Measurements from ENCODE around the gene PRAMEF13.
"Not testable (repeated sequence)": the region's sequence is repeated elsewhere in the genome, so short reads cannot be mapped to it uniquely, and the experiment has no call there.

The PRAMEF13 gene

GRCh38 chr1:13224480-13225060 lies 23.4 kb upstream of the PRAMEF13 start:
- no peak for DNase-seq (ENCODE audit: insufficient read length, low spot score)
- TF ChIP-seq POLR2A (IDR thresholded peaks at IDR 0.05; ENCODE audit: low read depth, low read length): no peak
- FAIRE-seq: no peak

GRCh38 chr1:13222788-13223187 lies 21.6 kb upstream of the PRAMEF13 start:
- not testable (repeated sequence) for FAIRE-seq; DNase-seq (ENCODE audit: insufficient read length, low spot score)

GRCh38 chr1:13219203-13219602 lies 18.0 kb upstream of the PRAMEF13 start:
- DNase-seq (ENCODE audit: insufficient read length, low spot score); FAIRE-seq: not testable (repeated sequence)

GRCh38 chr1:13216619-13217018 lies 15.4 kb upstream of the PRAMEF13 start:
- not testable (repeated sequence) for DNase-seq (ENCODE audit: insufficient read length, low spot score); FAIRE-seq

- FAIRE-seq; DNase-seq (ENCODE audit: insufficient read length, low spot score): not testable (repeated sequence)
Observed at GRCh38 chr1:13208712-13209111, 7.5 kb upstream of the PRAMEF13 start.

GRCh38 chr1:13171548-13171947 lies 29.7 kb downstream of the PRAMEF13 start, which contains the start of gene PRAMEF9:
Gene PRAMEF9 (plus strand): TSS chr1:13171848. CDS start chr1:13175281, 3,433 bp downstream.
- not testable (repeated sequence) for FAIRE-seq; DNase-seq (ENCODE audit: insufficient read length, low spot score)

GRCh38 chr1:13165531-13165930 lies 35.7 kb downstream of the PRAMEF13 start, which contains the start of gene HNRNPCL4:
Gene HNRNPCL4 (minus strand): TSS chr1:13165631. CDS start chr1:13165467, 164 bp downstream.
- not testable (repeated sequence) for DNase-seq (ENCODE audit: insufficient read length, low spot score); FAIRE-seq

- DNase-seq (ENCODE audit: insufficient read length, low spot score); FAIRE-seq: not testable (repeated sequence)
Observed at GRCh38 chr1:13155909-13156308, 45.3 kb downstream of the PRAMEF13 start, which contains the start of gene PRAMEF26. Gene PRAMEF26 (minus strand): TSS chr1:13156009. CDS start chr1:13153095, 2,914 bp downstream.
